T-helper 2 cell treated with Interferon-gamma antibody and Interleukin-4, amounts not matched to agents 100 ng/mL and 5 ng/mL, for 36 hours (primary cell): ENCODE measurements around the gene FRMD4A. TPM values are rescaled to one million over a fixed set of nuclear protein-coding genes. Genes with fewer than 3 reads are reported as not detected.
"Not testable (repeated sequence)": the region's sequence is repeated elsewhere in the genome, so short reads cannot be mapped to it uniquely, and the experiment has no call there.

ENCODE experiments used
- intact Hi-C: fragments of 100-400 bp; cut with micrococcal nuclease; formaldehyde crosslinking; loops from one replicate; pipeline ENCODE4 v1.15.1; 2023
- total RNA-seq: library from RNA; stranded (reverse); gene quantifications from 2 replicates; pipeline ENCODE4 v1.2.3, GENCODE V29; 2022

The FRMD4A gene
- total RNA-seq, 1 donor from 2014 or later: 0.27 TPM

DNA sequence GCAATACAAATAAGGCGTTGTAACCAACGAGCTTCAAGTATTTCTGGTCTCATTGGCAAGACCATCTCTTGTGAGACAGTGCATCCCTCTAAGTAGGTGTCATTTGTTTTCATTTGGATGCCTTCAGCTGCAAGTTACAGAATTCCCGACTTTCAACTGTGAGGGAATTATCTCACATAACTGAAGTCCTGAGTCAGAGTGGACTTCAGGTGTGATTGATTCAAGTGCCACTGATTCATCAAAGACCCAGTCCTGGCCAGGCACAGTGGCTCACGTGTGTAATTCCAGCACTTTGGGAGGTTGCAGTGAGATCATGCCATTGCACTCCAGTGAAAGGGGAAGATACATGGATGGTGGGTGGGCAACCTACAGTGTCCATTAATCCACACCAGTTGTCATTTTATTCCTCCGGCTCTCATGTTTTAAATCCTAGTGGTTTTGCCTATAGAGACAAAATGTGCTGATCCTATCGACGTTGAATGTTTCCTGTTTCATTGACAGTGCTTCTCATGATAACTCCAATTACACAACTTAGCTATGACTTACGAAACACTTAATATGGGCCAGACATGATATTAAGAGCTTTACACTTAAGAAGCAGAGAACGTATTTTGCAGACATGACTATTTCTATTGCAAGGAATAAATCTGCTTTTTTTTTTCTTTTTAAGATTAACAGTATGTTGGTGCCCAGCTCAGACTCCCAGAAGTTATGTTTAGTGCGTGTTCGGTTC lies 268.0 kb downstream of the FRMD4A start:
- intact Hi-C loops: no loop called here

DNA sequence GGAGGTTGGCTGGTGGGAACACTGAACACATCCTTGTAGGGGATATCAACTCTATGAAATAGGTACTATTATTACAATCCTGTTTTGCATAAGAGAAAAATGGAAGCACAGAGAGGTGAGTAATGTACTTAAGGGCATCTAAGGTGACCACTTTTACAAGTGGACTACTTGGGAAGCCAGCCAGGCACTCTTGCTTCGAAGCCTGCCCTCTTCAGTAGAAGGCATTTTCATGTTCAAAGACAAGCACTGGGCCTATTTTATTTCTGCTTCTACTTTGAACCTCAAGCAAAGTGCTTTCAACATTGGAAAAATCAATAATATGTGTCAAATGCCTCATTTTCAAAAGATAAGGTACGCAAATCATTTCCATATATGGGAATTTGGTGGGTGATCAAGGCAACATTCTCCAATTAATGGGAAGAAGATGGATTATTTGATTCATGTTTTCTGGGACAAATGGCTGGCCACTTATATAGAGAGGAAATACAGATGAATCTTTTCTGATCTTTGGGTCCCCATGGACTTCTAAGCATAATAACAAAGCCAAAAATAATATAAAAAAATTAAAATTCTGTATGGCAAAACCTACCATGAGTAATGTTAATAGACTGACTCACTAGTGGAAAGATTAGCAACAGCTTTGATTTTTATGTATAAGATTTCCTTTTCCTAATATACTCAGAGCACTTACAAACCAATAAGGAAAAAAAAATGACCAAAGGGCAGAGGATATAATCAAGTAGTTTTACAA lies 270.2 kb downstream of the FRMD4A start:
- intact Hi-C loops: no loop called here

DNA sequence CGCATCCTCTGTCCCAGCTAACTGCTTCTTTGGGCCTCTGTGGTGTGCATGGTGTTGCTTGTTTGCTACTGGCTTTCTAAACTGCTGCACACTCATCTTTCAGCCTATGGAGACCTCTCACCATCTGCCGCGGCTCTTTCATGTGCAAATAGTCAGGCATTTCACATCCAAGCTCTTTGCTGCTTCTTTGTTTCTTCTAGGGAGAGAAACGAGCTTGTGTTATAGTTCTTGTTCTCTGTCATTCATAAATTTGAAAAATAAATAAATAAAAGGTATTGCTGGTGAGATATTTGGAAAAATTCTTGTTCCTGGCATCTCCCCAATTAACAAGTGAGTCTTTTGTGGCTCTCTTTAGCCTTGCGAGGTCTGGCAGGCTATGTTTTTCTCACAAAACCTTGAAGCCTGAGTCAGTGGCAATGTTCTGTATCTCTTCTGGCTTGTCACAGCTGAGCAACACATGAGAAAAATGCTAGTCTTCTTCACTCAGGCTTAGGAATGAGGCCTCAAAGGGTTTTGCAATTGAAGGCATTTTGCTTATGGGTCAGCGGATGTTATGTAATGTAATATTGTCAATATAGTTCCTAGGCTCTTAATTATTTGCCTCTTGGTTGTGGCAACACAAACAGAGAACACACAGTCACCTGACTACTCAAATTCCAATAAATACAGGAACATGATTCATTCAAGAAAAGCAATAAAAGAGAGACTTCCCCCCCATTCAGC lies 274.0 kb downstream of the FRMD4A start:
- intact Hi-C loops: no loop called here

DNA sequence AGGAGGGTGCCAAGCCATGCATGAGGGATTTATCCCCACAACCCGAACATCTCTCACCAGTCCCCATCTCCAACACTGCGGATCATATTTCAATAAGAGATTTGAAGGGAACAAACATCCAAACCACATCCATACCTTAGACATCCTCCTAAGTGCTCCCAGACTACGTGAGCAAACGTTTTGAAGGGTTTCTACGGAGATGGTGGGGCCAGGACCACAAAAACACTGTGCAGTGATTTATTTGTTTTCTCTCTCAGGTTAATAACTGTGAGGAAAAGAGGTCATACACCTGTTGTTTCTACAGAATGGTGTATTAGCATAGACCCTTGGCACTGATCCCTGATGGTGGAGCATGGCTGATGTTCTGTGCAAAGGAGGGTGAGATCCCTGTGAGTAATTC lies 277.8 kb downstream of the FRMD4A start:
- intact Hi-C loops: no loop called here

DNA sequence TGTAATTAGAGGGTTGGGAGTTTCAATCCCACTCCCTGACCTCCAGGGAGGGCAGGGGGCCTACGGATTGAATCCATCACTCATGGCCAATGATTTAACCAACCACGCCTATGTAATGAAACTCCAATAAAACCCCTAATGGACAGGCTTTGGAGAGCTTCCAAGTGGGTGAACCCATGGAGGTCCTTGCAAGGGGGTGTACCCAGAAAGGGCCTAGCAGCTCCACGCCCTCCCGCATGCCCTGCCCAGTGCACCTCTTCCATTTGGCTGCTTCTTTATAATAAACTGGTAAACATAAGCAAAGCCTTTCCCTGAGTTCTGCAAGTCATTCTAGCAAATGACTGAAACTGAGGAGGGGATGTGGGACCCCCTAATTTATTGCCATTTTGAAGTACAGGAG lies 280.1 kb downstream of the FRMD4A start:
- intact Hi-C loops: no loop called here

DNA sequence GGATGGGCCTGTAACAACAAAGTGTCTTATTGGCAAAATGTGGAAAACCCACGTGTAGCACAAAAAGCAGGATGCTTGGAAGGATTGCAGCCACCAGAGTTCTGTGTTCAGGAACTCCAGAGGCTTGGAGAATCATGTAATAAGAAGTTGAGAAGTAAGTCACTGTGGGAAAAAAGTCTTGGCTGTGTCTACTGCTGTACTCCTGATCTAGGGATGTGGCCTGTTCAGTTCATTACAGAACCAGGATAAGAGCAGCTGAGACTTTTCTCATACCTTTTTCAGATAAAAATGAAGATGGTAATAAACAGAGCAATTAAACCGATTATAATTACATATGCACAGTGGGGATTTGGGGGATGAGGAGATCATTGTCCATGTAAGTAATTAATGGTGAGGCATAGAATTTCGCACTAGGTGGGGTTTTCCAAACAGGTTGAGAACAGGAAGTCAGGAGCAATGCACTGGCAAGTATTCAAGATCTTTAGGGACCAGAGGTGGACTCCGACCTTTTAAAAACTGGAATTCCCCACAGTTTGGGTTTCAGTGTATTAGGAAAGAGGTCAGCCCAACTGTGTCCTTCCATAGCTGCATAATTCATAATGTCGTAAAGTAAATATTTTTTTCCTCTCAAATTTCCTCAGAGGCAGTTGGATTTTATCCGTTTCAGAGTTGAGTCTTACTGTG lies 281.7 kb downstream of the FRMD4A start:
- intact Hi-C loops: no loop called here

DNA sequence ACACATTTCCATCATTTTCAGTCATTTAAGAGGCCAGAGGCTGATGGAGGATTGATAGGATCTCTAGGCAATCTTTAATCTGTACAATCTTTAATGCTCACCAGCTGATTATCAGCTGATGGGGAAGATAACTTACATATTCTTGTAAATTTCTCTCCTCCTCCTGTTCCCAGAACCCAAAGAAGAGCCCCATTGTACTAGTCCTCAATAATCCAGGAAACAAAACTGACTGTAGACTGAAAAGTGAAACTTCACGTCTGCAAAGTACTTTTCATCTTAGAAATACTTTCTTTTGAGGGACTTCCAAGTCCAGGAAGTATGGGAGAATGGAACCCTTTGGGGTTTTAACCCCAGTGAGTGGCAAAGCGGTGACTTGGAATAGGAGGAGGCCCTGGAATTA lies 283.3 kb downstream of the FRMD4A start:
- intact Hi-C loops: no loop called here

DNA sequence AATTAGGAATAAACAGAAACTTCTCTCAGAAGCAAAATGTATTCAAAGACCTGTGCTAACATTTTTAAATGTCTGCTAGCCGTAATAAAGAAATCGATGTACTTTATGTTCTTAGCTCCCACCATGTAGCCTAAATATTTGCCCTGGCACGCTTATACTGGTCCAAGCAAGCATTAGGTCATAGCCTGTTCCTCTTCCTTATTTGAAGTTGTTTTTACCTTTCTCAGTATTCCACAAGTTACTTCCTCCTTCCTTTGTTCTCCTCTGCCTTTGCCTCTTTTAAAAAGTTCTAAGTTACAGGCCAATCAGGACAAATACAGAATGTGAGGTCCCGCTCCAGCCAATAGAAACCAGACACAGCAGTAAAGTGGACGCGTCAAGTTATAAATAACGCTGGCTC lies 288.7 kb downstream of the FRMD4A start:
- intact Hi-C loops: not testable (repeated sequence)

DNA sequence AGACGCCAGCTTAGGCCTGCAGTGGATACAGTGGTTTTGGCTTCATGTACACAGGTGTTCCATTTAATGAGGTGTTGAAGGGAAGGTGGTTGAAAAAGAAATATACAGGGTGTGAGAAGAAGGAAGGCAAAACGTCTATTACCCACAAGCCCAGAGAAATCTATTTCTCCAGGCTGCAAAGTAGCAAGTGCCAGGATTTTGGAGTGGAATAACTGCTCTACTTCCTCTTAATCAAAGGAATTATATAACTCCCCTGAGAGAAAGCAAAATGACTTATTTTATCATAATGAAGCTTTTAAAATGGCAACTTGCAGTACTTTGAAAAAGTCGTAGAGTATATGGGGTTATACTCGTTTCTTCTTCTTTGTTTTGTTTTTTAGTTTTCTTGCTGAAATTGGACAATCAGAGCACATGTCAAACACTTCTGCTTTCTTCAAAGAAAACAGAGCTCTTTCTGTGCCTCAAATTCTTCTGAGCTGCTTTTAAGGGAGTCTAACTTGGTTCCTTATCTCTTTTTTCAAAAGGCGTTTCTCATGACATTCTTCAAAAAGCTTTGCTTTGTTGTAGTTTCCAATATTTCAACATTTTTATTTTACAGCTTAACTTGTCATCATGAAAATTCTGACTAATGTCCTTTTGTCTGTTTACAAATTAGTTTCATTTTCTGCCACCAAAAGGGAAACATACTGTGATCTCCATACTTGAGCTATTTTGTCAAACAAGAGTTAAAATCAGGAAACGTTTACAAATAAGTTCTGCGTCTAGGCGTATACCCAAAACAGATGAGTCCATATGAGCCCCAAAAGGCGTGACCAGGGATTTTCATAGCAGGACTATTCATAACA lies 289.7 kb downstream of the FRMD4A start:
- intact Hi-C loops: no loop called here

DNA sequence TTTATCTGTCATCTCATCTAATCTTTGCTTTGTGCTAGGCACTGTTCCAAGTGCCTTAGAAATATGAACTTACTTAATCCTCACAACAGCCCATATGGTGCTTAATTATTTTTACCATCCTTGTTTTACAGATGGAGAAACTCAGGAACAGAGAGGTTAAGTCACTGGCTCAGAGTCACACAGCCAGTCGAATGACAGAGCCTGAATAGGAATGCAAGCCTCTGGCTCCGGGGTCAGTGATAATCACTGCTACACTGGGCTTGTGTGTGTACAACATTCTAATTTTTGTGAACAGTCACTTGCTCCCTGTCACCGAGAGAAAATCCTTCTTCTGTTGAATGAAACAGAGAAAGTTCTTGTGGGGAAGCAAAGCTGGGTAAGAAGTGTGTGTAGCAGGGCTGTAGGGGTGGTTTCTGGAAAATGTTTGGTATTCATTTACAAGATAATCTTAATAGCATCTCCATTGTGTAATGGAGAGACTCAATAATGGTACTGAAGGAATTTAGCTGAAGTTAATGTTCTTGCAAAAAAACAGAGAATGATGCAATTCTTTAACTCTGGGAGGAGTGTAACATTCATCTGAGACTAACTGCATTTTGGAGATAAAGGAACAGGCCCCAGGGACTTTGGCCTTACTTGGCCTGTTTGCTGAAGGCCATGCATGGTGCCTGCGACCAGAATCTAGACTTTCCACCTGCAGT lies 290.6 kb downstream of the FRMD4A start:
- intact Hi-C loops: no loop called here

DNA sequence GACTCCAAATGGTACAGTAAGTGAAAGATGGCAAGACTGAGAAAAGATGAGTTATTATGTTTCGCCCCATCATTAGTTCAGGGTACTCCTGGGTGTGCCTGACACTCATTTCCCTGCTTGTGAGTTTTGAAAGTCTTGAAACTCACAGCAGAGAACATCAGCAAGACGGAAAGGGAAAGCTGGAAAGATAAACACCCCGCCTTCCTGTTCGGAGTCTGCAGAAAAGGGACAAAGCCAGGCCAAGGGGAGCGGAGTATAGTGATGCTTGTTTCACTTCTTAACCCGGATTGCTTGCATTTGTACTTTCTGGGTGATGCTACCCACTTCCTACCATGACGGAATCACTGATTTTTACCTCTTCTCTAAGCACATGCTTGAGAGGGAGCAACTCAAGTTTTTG lies 294.5 kb downstream of the FRMD4A start:
- intact Hi-C loops: no loop called here

DNA sequence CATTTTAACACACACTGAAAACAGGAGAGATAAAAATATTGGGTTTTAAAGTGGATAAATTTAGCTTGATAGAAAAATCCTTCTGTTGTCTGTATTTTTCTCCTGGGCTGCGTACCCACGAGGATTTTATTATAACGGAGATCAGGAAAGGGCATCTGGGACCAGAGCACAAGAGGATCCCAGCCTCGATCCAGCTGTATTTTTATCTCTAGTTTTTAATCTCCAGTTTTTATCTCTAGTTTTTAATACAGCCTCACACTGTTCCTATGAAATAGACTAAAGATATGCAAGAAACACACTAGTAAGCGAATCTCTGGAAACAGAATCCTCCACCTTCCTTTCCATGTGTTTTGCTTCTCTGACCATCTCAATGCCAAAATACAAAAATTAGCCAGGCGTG lies 295.2 kb downstream of the FRMD4A start:
- intact Hi-C loops: no loop called here

DNA sequence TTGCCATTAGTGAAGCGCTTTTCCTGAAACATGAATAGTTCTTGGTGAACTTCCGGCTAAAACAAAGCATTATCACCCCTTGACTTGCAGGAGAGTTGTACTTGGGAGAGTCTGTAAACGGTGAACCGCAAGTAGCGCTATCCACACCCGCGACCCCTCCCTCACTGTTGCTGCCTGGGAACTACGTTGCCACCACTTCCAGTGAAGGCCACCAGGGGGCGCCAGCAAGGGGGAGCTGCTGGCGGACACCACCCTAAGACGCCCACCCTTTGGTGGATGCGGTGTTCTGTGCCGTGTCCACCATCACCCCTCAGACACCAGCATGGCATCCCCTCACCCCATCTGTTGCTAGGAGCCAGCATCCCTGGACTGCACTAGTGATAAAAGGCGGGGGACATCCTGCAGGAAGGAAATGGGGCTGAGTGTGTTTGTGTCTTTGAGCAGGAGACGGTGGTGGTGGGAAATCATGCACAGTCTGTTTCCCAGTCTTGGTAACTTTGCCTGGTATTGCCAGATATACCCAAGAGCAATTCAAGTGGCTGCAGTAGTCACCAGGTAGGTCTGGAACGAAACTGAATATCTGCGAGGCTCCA lies 298.2 kb downstream of the FRMD4A start:
- intact Hi-C loops: no loop called here

DNA sequence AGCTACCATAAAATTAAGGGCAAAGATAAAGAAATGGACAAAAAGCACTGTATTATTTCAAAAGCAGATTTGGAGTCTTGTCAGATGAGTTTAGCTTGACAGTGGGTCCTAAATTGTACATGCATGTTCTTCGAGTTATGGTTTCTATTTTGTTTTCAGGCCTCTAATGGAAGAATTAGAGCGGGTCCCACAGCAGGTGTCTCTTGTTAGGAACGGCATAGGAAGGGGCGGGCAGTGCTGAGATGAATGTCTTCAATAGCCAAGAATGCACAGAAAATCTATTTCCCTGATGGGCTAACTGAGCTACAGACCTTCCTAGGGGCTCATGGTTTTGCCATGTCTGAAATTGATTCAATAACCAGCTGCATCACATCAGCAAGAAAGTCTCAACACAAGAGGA lies 304.4 kb downstream of the FRMD4A start:
- intact Hi-C loops: no loop called here

DNA sequence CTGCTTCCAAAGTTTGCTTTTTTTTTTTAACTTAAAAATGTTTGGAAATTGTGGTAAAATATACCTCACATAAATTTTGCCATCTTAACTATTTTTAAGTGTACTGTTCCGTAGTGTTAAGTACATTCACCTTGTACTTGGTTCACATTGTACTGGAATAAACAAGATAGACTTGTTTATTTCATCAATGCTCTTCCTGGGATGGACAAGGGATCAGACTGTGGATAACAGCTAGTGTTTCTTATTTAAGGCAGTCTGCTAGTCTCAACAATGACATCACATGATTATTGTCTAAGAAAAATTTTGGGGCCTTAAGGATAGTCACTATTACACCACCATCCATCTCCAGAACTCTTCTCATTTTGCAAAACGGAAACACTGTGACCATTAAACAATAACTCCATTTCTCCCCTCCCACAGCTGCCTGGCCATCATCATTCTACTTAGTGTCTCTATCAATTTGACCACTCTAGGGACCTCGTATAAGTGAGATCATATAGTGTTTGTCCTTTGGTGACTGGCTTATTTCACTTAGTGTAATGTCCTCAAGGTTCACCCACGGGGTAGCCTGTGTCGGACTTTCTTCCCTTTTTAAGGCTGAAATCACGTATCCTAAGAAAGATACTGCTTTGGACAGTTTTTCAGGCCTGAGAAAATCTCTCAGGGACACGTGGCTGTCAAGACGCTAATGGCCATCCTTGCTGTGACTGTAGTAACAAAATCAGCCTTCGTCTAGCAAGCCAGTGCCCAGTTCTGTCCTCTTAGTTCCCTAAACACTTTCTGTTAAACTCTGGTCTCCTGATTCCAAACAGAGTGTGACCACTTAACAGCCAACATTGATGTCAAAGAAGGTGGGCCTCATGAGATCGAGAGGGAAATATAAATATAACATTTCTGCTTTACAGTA lies 305.2 kb downstream of the FRMD4A start:
- intact Hi-C loops: no loop called here

DNA sequence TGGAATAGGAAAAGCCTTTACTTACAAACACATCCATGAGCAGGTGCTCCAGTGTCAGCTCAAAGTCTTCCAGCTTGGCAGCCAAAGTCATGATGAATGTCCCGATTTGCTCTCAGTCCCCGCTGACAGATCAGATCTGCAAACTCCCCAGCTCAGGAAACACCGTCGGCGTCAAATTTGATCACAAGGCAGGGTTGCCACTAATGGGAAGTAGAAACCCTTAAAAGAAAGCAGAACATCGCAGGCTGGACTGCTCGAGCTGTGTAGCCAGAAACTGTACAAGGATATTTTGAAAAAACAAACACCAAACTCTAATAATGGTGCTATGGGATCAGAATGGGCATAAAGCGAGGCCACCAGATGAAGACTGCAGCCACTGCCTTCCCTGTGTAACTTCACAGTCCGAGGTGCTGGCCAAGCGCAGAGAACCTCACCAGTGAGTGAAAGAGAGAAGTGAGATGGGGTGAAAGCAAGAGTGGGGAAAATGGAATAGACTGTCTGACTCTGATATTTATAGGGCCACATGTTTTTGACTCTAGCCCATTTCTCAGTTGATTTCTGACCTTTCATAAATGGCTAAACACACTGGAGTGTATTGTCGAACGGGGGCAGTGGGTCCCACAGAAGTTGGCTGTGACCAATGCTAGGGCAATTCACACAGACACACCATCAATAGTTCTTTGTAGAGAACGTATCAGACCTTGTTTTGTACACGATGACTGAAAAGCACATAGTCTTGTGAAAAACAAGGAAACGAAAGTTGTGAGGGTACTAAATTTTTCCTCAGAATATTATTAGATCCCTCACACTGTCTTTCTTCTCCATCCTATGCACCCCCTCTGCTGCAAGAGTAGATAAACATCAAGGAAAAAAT lies 306.2 kb downstream of the FRMD4A start:
- intact Hi-C loops: no loop called here

DNA sequence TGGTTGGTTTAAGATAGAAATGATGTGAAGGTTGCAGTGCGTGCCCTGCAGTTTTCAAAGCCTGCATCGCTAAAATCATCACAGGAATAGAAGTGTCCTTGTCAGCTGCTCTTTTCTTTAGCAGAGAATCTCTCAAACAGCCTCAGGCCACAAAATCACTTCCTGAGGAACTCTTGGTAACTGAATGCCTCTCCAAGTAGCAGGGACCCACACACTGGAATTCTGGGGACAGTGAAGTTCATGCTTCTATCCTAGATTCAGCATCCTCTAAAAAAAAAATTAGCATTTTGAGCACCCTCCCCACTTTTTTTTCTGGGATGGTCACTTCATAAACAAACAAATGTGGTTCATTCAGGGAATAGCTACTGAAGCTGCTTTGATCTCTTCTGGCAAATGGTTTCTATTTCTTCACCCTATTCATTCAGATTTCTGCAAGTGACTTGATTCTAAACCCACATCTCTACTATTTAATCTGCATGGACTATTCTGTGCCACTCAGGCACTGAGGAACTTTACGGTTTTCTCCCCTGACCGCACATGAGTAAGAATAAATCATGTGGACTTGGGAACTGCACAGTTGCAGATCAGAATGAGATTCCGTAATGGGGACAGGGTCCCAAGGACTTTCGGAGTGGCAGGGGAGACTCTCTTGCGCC lies 306.9 kb downstream of the FRMD4A start:
- intact Hi-C loops: no loop called here
